HepG2 (cell line): ENCODE data around the gene TMEM200A. TPM values are rescaled to one million over a fixed set of nuclear protein-coding genes. Genes with fewer than 3 reads are reported as not detected.

ENCODE experiments used
- ATAC-seq: fragments of 200-7000 bp; cut with Tn5 transposase; 3 replicates; pipeline ENCODE4 v1.9.1; 2020; ENCODE audit warnings: mild to moderate bottlenecking, moderate library complexity
- BruUV-seq: library from RNA; stranded (reverse); fragments of 400-500 nt; replicated peaks from 2 replicates; lab custom pipeline; 2021; lab: Mats Ljungman, UMichigan
- CTCF ChIA-PET: fragments of 300-600 bp; formaldehyde crosslinking; extraction: SDS; loops from one replicate; lab custom pipeline; 2021; ENCODE audit warnings: low total read pairs, inconsistent platforms, low intra/inter-chr PET ratio; lab: Yijun Ruan, JAX
- POLR2A ChIA-PET: fragments of 350-600 bp; sonication (Branson Sonifier 250); formaldehyde crosslinking; loops from one replicate; lab custom pipeline; 2020; ENCODE audit warnings: antibody characterized with exemption, inconsistent platforms; lab: Yijun Ruan, JAX
- DNase-seq: peaks from one replicate; pipeline ENCODE4 v3.0.0-alpha.2; 2015; ENCODE audit warnings: low spot score
- FAIRE-seq: peaks from 3 replicates; lab custom pipeline; 2011; peaks lifted over from hg19 to GRCh38; lab: Jason Lieb, UNC
- H2AFZ ChIP-seq: one replicate; pipeline ENCODE4 v1.6.1; 2011; ENCODE audit warnings: low read length, inconsistent platforms
- H3K27ac ChIP-seq: fragments of 300-600 bp; 3 replicates; pipeline ENCODE4 v1.8.0; 2011; ENCODE audit warnings: mixed run types, mild to moderate bottlenecking, mixed read lengths, low read length, inconsistent platforms; ENCODE audit not compliant: insufficient read depth; ENCODE audit errors: extremely low read length
- H3K27me3 ChIP-seq, 2 experiments: fragments of 200-600 bp in 1 of 2; 2 replicates in 1 of 2; 3 replicates in 1 of 2; pipeline versions ENCODE4 v1.6.0 to v1.8.0; 2011; ENCODE audit warnings: low read length in 2 of 2, mild to moderate bottlenecking in 2 of 2, moderate library complexity in 2 of 2, inconsistent platforms in 1 of 2; ENCODE audit not compliant: insufficient read depth in 2 of 2, control insufficient read depth in 1 of 2
- H3K36me3 ChIP-seq, 2 experiments: fragments of 200-600 bp in 1 of 2; replicated peaks in 1 of 2; 2 replicates in 1 of 2; 3 replicates in 1 of 2; pipeline versions ENCODE4 v1.5.1 to v1.8.0; 2011; ENCODE audit warnings: low read length in 2 of 2, inconsistent platforms in 1 of 2; ENCODE audit not compliant: insufficient read depth in 2 of 2, control insufficient read depth in 1 of 2
- H3K4me1 ChIP-seq: 2 replicates; pipeline ENCODE4 v1.5.1; 2012; ENCODE audit warnings: low read length, inconsistent platforms; ENCODE audit not compliant: insufficient read depth
- H3K4me2 ChIP-seq: 2 replicates; pipeline ENCODE4 v1.6.0; 2011; ENCODE audit warnings: low read depth, low read length, inconsistent platforms
- H3K4me3 ChIP-seq, 3 experiments: fragments of 200-600 bp in 1 of 3; sonication (generic), shearing (Covaris generic) in 1 of 3; replicated peaks in 1 of 3; 2 replicates each; pipeline ENCODE4 v1.5.1; 2011 to 2016; ENCODE audit warnings: low read length in 3 of 3, inconsistent platforms in 2 of 3, low read depth in 2 of 3, mild to moderate bottlenecking in 2 of 3, control low read depth in 1 of 3, mixed read lengths in 1 of 3; ENCODE audit not compliant: insufficient read depth in 1 of 3
- H3K79me2 ChIP-seq: one replicate; pipeline ENCODE4 v1.6.1; 2011; ENCODE audit warnings: low read length, inconsistent platforms; ENCODE audit not compliant: insufficient read depth
- H3K9ac ChIP-seq: 2 replicates; pipeline ENCODE4 v1.6.0; 2011; ENCODE audit warnings: mild to moderate bottlenecking, low read depth, low read length, inconsistent platforms; ENCODE audit not compliant: insufficient read depth
- H3K9me3 ChIP-seq: 2 replicates; pipeline ENCODE4 v1.5.1; 2012; ENCODE audit warnings: mild to moderate bottlenecking, low read length
- H4K20me1 ChIP-seq: 2 replicates; pipeline ENCODE4 v1.6.0; 2011; ENCODE audit warnings: inconsistent platforms, mild to moderate bottlenecking, low read length, moderate library complexity; ENCODE audit not compliant: insufficient read depth
- DNMT3B ChIP-seq: conservative IDR thresholded peaks from 2 replicates; pipeline ENCODE4 v1.6.1; 2016; ENCODE audit warnings: missing biosample characterization, control low read depth
- HMG20A ChIP-seq: IDR thresholded peaks from 2 replicates; pipeline ENCODE4 v1.6.1; 2016; ENCODE audit warnings: borderline replicate concordance
- IRF2 ChIP-seq: IDR thresholded peaks from 2 replicates; pipeline ENCODE4 v1.6.1; 2018; ENCODE audit warnings: missing genetic modification reagents, missing compliant biosample characterization
- JUND ChIP-seq: sonication (generic); formaldehyde crosslinking; IDR thresholded peaks from 2 replicates; pipeline ENCODE4 v1.8.0; 2022; ENCODE audit warnings: mild to moderate bottlenecking, missing genetic modification reagents
- NR2F1 ChIP-seq, 2 experiments: fragments of 450-650 bp in 1 of 2; formaldehyde crosslinking in 1 of 2; IDR thresholded peaks; 2 replicates each; pipeline versions ENCODE4 v1.5.0 to v1.6.1; 2016 to 2020; ENCODE audit warnings: mild to moderate bottlenecking in 1 of 2, missing compliant biosample characterization in 1 of 2, missing genetic modification reagents in 1 of 2, moderate library complexity in 1 of 2
- TMF1 ChIP-seq: sonication (generic); formaldehyde crosslinking; IDR thresholded peaks from 2 replicates; pipeline ENCODE4 v1.8.1; 2022; ENCODE audit warnings: low read depth, missing genetic modification reagents
- ZBTB7B ChIP-seq: sonication (generic); formaldehyde crosslinking; IDR thresholded peaks from 2 replicates; pipeline ENCODE4 v1.4.0; 2020; ENCODE audit warnings: missing genetic modification reagents
- ZNF329 ChIP-seq: sonication (generic); formaldehyde crosslinking; IDR thresholded peaks from 2 replicates; pipeline ENCODE4 v1.9.0; 2021; ENCODE audit warnings: low read depth, mild to moderate bottlenecking, missing genetic modification reagents
- ZNF432 ChIP-seq: sonication (generic); formaldehyde crosslinking; IDR thresholded peaks from 2 replicates; pipeline ENCODE4 v1.5.0; 2020; ENCODE audit warnings: missing genetic modification reagents, mild to moderate bottlenecking, borderline replicate concordance
- ZNF670 ChIP-seq: sonication (generic); formaldehyde crosslinking; IDR thresholded peaks from 2 replicates; pipeline ENCODE4 v1.8.0; 2022; ENCODE audit warnings: mild to moderate bottlenecking, missing genetic modification reagents, borderline replicate concordance
- ZNF703 ChIP-seq: sonication (generic); formaldehyde crosslinking; IDR thresholded peaks from 2 replicates; pipeline ENCODE4 v1.5.1; 2020; ENCODE audit warnings: missing genetic modification reagents, mild to moderate bottlenecking, moderate library complexity, borderline replicate concordance
- WGBS: methylation state at CpG from one replicate; pipeline ENCODE4 v1.1.6; 2017; ENCODE audit warnings: low lambda C conversion rate; 5-methylcytosine and 5-hydroxymethylcytosine counted together
- in situ Hi-C: cut with HindIII; loops from 2 replicates; pipeline ENCODE4 v1.10.0; 2017; ENCODE audit warnings: low pct_unique_long_range_greater_than_20kb; ENCODE audit not compliant: extremely low pct_ligation_motif_present
- intact Hi-C: fragments of 100-400 bp; cut with micrococcal nuclease; formaldehyde crosslinking; loops from one replicate; pipeline ENCODE4 v1.10.0; 2022; ENCODE audit not compliant: unreplicated experiment
- polyA plus RNA-seq, 8 experiments: library from polyadenylated mRNA; depleted of rRNA in 3 of 8; stranded (reverse) in 7 of 8; unstranded in 1 of 8; fragments of >200 nt; fragmentation: Illumina TruSeq in 4 of 8; extraction: Trizol in 4 of 8; gene quantifications; 2 replicates each; pipeline versions ENCODE4 v1.2.1 to v1.2.3, GENCODE V29; 2011 to 2016; ENCODE audit warnings: low read depth in 4 of 8, missing spikeins in 1 of 8, mixed read lengths in 1 of 8; ENCODE audit not compliant: insufficient read depth in 1 of 8
- total RNA-seq, 5 experiments: library from RNA; depleted of rRNA; stranded (reverse); fragments of >200 nt; fragmentation: Illumina TruSeq; extraction: Trizol; gene quantifications; 2 replicates each; pipeline ENCODE4 v1.2.3, GENCODE V29; 2016; ENCODE audit warnings: low read depth in 1 of 5
- TF ChIP-seq, protein P1 (sequence below): sonication (generic); formaldehyde crosslinking; conservative IDR thresholded peaks from 2 replicates; pipeline ENCODE4 v1.4.0; 2020; ENCODE audit warnings: missing genetic modification reagents
- TF ChIP-seq, protein P2 (sequence below): sonication (generic); formaldehyde crosslinking; conservative IDR thresholded peaks from 2 replicates; pipeline ENCODE4 v1.8.0; 2022; ENCODE audit warnings: missing genetic modification reagents
- TF ChIP-seq, protein P3 (sequence below): IDR thresholded peaks from 2 replicates; pipeline ENCODE4 v1.6.1; 2016
- TF ChIP-seq, protein P4 (sequence below): sonication (generic); formaldehyde crosslinking; IDR thresholded peaks from 2 replicates; pipeline ENCODE4 v1.5.1; 2020; ENCODE audit warnings: missing genetic modification reagents, mild to moderate bottlenecking, borderline replicate concordance
- TF ChIP-seq, protein P5 (sequence below): sonication (generic); formaldehyde crosslinking; IDR thresholded peaks from 2 replicates; pipeline ENCODE4 v1.4.0; 2020; ENCODE audit warnings: missing genetic modification reagents, mild to moderate bottlenecking, borderline replicate concordance

TMEM200A gene
- total and polyA plus RNA-seq, 2 of the 13 experiments (the other 11 are each of a cell fraction or from before 2014, with no cell fraction given) = 0.34 TPM; not detected in 1

DNA sequence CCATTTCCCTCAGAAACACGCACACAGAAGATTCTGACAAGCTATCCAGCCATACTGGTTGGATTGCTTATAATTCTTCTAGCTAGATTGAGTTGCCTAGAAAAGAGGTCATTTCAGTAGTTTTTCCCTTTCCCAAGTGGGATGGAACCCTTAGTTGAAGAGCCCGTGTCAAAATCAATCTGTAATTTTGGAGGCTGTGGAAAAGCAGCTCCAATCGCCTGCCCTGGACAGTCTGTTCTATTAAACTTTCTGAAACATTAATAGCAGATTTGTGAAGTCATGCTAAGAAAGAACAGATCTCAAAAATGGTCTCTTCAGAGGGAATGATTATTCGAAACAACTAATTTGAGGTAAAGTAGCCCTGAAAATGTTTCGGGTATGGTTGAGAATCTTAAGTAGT lies 29.3 kb downstream of the TMEM200A start:
- DNase-seq = no peak
- WGBS = 51% methylated on average over 5 of the region's 5 CpGs
- H4K20me1 ChIP-seq = no peaks in the 10 kb centered on the region
- no peak overlapping the region for H3K9ac ChIP-seq
- no peaks in the 10 kb centered on the region for H3K36me3 ChIP-seq
- no peak overlapping the region for H3K4me2 ChIP-seq
- no peak overlapping the region for H3K27ac ChIP-seq
- no peaks in the 10 kb centered on the region for H3K4me1 ChIP-seq
- no peaks in the 10 kb centered on the region for H3K9me3 ChIP-seq
- no peak overlapping the region for H2AFZ ChIP-seq
- H3K4me3 ChIP-seq = no peak overlapping the region
- no peak for ATAC-seq
- intact Hi-C loops = no loop called here
- no peak for FAIRE-seq
- in situ Hi-C loops = no loop called here
- BruUV-seq = no TSS peak
- ChIA-PET CTCF (no interaction called here), POLR2A (no interaction called here)
- TF ChIP-seq ZNF703 (CRISPR knock-in tag) = no peak
- TF ChIP-seq TMF1 = no peak
- TF ChIP-seq, protein P1, sequence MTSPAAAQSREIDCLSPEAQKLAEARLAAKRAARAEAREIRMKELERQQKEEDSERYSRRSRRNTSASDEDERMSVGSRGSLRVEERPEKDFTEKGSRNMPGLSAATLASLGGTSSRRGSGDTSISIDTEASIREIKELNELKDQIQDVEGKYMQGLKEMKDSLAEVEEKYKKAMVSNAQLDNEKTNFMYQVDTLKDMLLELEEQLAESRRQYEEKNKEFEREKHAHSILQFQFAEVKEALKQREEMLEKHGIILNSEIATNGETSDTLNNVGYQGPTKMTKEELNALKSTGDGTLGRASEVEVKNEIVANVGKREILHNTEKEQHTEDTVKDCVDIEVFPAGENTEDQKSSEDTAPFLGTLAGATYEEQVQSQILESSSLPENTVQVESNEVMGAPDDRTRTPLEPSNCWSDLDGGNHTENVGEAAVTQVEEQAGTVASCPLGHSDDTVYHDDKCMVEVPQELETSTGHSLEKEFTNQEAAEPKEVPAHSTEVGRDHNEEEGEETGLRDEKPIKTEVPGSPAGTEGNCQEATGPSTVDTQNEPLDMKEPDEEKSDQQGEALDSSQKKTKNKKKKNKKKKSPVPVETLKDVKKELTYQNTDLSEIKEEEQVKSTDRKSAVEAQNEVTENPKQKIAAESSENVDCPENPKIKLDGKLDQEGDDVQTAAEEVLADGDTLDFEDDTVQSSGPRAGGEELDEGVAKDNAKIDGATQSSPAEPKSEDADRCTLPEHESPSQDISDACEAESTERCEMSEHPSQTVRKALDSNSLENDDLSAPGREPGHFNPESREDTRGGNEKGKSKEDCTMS (CRISPR knock-in tag) = no peak
- no peak for TF ChIP-seq ZBTB7B (CRISPR knock-in tag)
- TF ChIP-seq ZNF329 (CRISPR knock-in tag) = no peak
- TF ChIP-seq ZNF432 (CRISPR knock-in tag) = no peak
- no peak for TF ChIP-seq ZNF670 (CRISPR knock-in tag)
- TF ChIP-seq, protein P2, sequence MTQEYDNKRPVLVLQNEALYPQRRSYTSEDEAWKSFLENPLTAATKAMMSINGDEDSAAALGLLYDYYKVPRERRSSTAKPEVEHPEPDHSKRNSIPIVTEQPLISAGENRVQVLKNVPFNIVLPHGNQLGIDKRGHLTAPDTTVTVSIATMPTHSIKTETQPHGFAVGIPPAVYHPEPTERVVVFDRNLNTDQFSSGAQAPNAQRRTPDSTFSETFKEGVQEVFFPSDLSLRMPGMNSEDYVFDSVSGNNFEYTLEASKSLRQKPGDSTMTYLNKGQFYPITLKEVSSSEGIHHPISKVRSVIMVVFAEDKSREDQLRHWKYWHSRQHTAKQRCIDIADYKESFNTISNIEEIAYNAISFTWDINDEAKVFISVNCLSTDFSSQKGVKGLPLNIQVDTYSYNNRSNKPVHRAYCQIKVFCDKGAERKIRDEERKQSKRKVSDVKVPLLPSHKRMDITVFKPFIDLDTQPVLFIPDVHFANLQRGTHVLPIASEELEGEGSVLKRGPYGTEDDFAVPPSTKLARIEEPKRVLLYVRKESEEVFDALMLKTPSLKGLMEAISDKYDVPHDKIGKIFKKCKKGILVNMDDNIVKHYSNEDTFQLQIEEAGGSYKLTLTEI (CRISPR knock-in tag) = no peak
- TF ChIP-seq, protein P3, sequence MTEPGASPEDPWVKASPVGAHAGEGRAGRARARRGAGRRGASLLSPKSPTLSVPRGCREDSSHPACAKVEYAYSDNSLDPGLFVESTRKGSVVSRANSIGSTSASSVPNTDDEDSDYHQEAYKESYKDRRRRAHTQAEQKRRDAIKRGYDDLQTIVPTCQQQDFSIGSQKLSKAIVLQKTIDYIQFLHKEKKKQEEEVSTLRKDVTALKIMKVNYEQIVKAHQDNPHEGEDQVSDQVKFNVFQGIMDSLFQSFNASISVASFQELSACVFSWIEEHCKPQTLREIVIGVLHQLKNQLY (CRISPR knock-in tag) = no peak
- TF ChIP-seq, protein P4, sequence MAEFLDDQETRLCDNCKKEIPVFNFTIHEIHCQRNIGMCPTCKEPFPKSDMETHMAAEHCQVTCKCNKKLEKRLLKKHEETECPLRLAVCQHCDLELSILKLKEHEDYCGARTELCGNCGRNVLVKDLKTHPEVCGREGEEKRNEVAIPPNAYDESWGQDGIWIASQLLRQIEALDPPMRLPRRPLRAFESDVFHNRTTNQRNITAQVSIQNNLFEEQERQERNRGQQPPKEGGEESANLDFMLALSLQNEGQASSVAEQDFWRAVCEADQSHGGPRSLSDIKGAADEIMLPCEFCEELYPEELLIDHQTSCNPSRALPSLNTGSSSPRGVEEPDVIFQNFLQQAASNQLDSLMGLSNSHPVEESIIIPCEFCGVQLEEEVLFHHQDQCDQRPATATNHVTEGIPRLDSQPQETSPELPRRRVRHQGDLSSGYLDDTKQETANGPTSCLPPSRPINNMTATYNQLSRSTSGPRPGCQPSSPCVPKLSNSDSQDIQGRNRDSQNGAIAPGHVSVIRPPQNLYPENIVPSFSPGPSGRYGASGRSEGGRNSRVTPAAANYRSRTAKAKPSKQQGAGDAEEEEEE = no peak
- no peak for TF ChIP-seq HMG20A
- no peak for TF ChIP-seq JUND (CRISPR knock-in tag)
- TF ChIP-seq, protein P5, sequence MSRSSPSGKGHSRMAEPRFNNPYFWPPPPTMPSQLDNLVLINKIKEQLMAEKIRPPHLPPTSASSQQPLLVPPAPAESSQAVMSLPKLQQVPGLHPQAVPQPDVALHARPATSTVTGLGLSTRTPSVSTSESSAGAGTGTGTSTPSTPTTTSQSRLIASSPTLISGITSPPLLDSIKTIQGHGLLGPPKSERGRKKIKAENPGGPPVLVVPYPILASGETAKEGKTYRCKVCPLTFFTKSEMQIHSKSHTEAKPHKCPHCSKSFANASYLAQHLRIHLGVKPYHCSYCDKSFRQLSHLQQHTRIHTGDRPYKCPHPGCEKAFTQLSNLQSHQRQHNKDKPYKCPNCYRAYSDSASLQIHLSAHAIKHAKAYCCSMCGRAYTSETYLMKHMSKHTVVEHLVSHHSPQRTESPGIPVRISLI (CRISPR knock-in tag) = no peak
- TF ChIP-seq NR2F1 (CRISPR knock-in tag; IDR thresholded peaks at IDR 0.05) = no peak
- TF ChIP-seq IRF2 (CRISPR knock-in tag) = no peak
- TF ChIP-seq DNMT3B = no peak
- H3K27me3 ChIP-seq = no peaks in the 10 kb centered on the region
- H3K79me2 ChIP-seq = no peaks in the 10 kb centered on the region
